ENCODE measurements around the gene SPATA31C1. TPM values are rescaled to one million over a fixed set of nuclear protein-coding genes. Genes with fewer than 3 reads are reported as not detected.

The SPATA31C1 gene
- total RNA-seq = not detected in 2 replicates

GRCh38 chr9:87917662-87918061, at the start of gene SPATA31C1:
Gene SPATA31C1 (plus strand): TSS chr9:87917962.

GRCh38 chr9:87882627-87883026, 35.1 kb upstream of the SPATA31C1 start, which contains the start of gene SPATA31E1:
Gene SPATA31E1 (plus strand): TSS chr9:87882877. CDS start chr9:87882892, 15 bp downstream.

Other genes with a start within 250 kb of the SPATA31C1 start
- 1,109 and 1,131 TPM in 2 replicates for gene CTSL, start 191.8 kb upstream of the SPATA31C1 start, total RNA-seq
- not detected in 2 replicates for gene SPATA31E1, start 35.1 kb upstream of the SPATA31C1 start, total RNA-seq
- 6.5 and 7.8 TPM in 2 replicates for gene CDK20, start 56.6 kb downstream of the SPATA31C1 start, total RNA-seq
- gene SPATA31C2, start 220.5 kb downstream of the SPATA31C1 start, total RNA-seq = not detected in 2 replicates